CD14-positive monocyte (primary cell): ENCODE data around the gene HTR7. TPM values are rescaled to one million over a fixed set of nuclear protein-coding genes. Genes with fewer than 3 reads are reported as not detected.

Experiments
- DNase-seq, 3 donors: peaks; one replicate each; pipeline ENCODE4 v3.0.0-alpha.2; 2011 to 2022
- H2AFZ ChIP-seq: 2 replicates; pipeline ENCODE4 v1.6.0; 2012; ENCODE audit warnings: mild to moderate bottlenecking, low read depth, low read length, inconsistent platforms; ENCODE audit not compliant: insufficient read depth, poor library complexity, severe bottlenecking
- H3K27ac ChIP-seq, 2 donors: 1 replicate in 1 of 2; 2 replicates in 1 of 2; pipeline ENCODE4 v1.5.1; 2012 to 2013; ENCODE audit warnings: low read length in 2 of 2, control low read depth in 1 of 2, inconsistent platforms in 1 of 2, low read depth in 1 of 2, mild to moderate bottlenecking in 1 of 2
- H3K27me3 ChIP-seq, 2 donors: one replicate each; pipeline versions ENCODE4 v1.6.0 to v1.6.1; 2011 to 2013; ENCODE audit warnings: low read length in 2 of 2; ENCODE audit not compliant: control insufficient read depth in 2 of 2, insufficient read depth in 2 of 2
- H3K36me3 ChIP-seq, 2 donors: replicated peaks in 1 of 2; 1 replicate in 1 of 2; 2 replicates in 1 of 2; pipeline versions ENCODE4 v1.5.1 to v1.6.1; 2012 to 2013; ENCODE audit warnings: low read length in 2 of 2, control low read depth in 1 of 2, inconsistent platforms in 1 of 2, mild to moderate bottlenecking in 1 of 2; ENCODE audit not compliant: insufficient read depth in 2 of 2, control insufficient read depth in 1 of 2
- H3K4me1 ChIP-seq, 2 donors: 1 replicate in 1 of 2; 2 replicates in 1 of 2; pipeline versions ENCODE4 v1.5.1 to v1.6.1; 2012 to 2013; ENCODE audit warnings: low read length in 2 of 2, control low read depth in 1 of 2, inconsistent platforms in 1 of 2, mild to moderate bottlenecking in 1 of 2, moderate library complexity in 1 of 2; ENCODE audit not compliant: insufficient read depth in 2 of 2, control insufficient read depth in 1 of 2
- H3K4me2 ChIP-seq: replicated peaks from 2 replicates; pipeline ENCODE3; 2012; ENCODE audit warnings: low read length, moderate library complexity, mild to moderate bottlenecking; ENCODE audit not compliant: poor library complexity, severe bottlenecking; ENCODE audit errors: extremely low read depth
- H3K4me3 ChIP-seq, 3 experiments: fragments of 200-600 bp in 1 of 3; sonication (generic) in 1 of 3; replicated peaks in 1 of 3; 1 replicate in 2 of 3; 2 replicates in 1 of 3; pipeline ENCODE4 v1.5.1; 2011 to 2013; ENCODE audit warnings: low read length in 3 of 3, mild to moderate bottlenecking in 3 of 3, control low read depth in 2 of 3, low read depth in 2 of 3, inconsistent platforms in 1 of 3, moderate library complexity in 1 of 3
- H3K79me2 ChIP-seq: 2 replicates; pipeline ENCODE4 v1.6.0; 2012; ENCODE audit warnings: mild to moderate bottlenecking, control low read depth, inconsistent platforms, low read length, moderate library complexity; ENCODE audit not compliant: insufficient read depth
- H3K9ac ChIP-seq: 2 replicates; pipeline ENCODE4 v1.6.0; 2017; ENCODE audit warnings: low read length, mild to moderate bottlenecking; ENCODE audit not compliant: insufficient read depth, poor library complexity, severe bottlenecking
- H3K9me3 ChIP-seq, 2 donors: replicated peaks in 1 of 2; 1 replicate in 1 of 2; 2 replicates in 1 of 2; pipeline versions ENCODE4 v1.5.1 to v1.6.1; 2012 to 2013; ENCODE audit warnings: low read length in 2 of 2, control low read depth in 1 of 2; ENCODE audit not compliant: control insufficient read depth in 1 of 2, insufficient read depth in 1 of 2
- H4K20me1 ChIP-seq: 2 replicates; pipeline ENCODE4 v1.6.0; 2012; ENCODE audit warnings: mild to moderate bottlenecking, low read length, control low read depth, moderate library complexity; ENCODE audit not compliant: insufficient read depth
- H3K27ac Mint-ChIP-seq, 7 donors: one replicate each; pipeline ENCODE4 v1.8.0; 2020; ENCODE audit warnings: mild to moderate bottlenecking in 7 of 7, mixed read lengths in 7 of 7, moderate library complexity in 6 of 7, inconsistent platforms in 2 of 7
- H3K27me3 Mint-ChIP-seq, 3 donors: one replicate each; pipeline ENCODE4 v1.8.0; 2021 to 2022; ENCODE audit warnings: low read depth in 3 of 3, mild to moderate bottlenecking in 3 of 3, mixed read lengths in 3 of 3, moderate library complexity in 3 of 3, inconsistent platforms in 1 of 3
- H3K36me3 Mint-ChIP-seq, 2 donors: one replicate each; pipeline ENCODE4 v1.8.0; 2020; ENCODE audit warnings: mixed read lengths in 2 of 2, inconsistent platforms in 1 of 2, mild to moderate bottlenecking in 1 of 2
- H3K4me1 Mint-ChIP-seq: one replicate; pipeline ENCODE4 v1.8.0; 2020; ENCODE audit warnings: mild to moderate bottlenecking, mixed read lengths
- H3K4me3 Mint-ChIP-seq, 2 donors: one replicate each; pipeline ENCODE4 v1.8.0; 2020; ENCODE audit warnings: mild to moderate bottlenecking in 2 of 2, mixed read lengths in 2 of 2, moderate library complexity in 1 of 2
- H3K9me3 Mint-ChIP-seq, 7 donors: one replicate each; pipeline ENCODE4 v1.8.0; 2020 to 2022; ENCODE audit warnings: mixed read lengths in 7 of 7, mild to moderate bottlenecking in 6 of 7, moderate library complexity in 6 of 7, inconsistent platforms in 2 of 7
- CTCF ChIP-seq: fragments of 200-600 bp; IDR thresholded peaks from one replicate; pipeline ENCODE4 v1.8.0; 2022; ENCODE audit warnings: antibody characterized with exemption, mild to moderate bottlenecking
- WGBS: methylation state at CpG from one replicate; pipeline ENCODE4 v1.1.5; 2013; ENCODE audit warnings: missing lambda C conversion rate; ENCODE audit not compliant: insufficient coverage; 5-methylcytosine and 5-hydroxymethylcytosine counted together
- intact Hi-C, 2 donors: fragments of 100-400 bp; cut with micrococcal nuclease; formaldehyde crosslinking; loops; one replicate each; pipeline versions ENCODE4 v1.15.0 to v1.15.1; 2023
- polyA plus RNA-seq, 3 donors: library from polyadenylated mRNA; depleted of rRNA in 1 of 3; unstranded in 2 of 3; stranded (reverse) in 1 of 3; fragments of 300-500 nt in 2 of 3; fragments of >200 nt in 1 of 3; fragmentation: Illumina TruSeq in 2 of 3; gene quantifications; 1 replicate in 2 of 3; 2 replicates in 1 of 3; pipeline ENCODE4 v1.2.3, GENCODE V29; 2012 to 2021

HTR7 gene
- polyA plus RNA-seq, 3 donors: 0.95 to 1.6 (median 1.1) TPM

- H3K27me3 ChIP-seq: no peaks in the 10 kb centered on the region
- no peak overlapping the region for H3K27ac ChIP-seq
- H3K27me3 Mint-ChIP-seq: peaks cover 0 to 1% (median 0%) of the 10 kb centered on the region in 3 donors
- peaks cover 3% of the 10 kb centered on the region for H3K4me1 Mint-ChIP-seq
- H2AFZ ChIP-seq: no peak overlapping the region
- H3K9me3 Mint-ChIP-seq: no peaks in the 10 kb centered on the region
- H3K36me3 Mint-ChIP-seq: peaks cover 50 to 70% of the 10 kb centered on the region in 2 donors
- no peak overlapping the region for H3K4me3 Mint-ChIP-seq
- 100% methylated on average over 1 of the region's 2 CpGs for WGBS
- peaks cover 45 to 81% of the 10 kb centered on the region in 2 donors for H3K36me3 ChIP-seq
- peaks cover 10% of the 10 kb centered on the region for H3K79me2 ChIP-seq
- no peak overlapping the region for H3K9ac ChIP-seq
- H3K4me1 ChIP-seq: peaks cover 0 to under 1% of the 10 kb centered on the region in 2 donors
- no peak for DNase-seq
- H4K20me1 ChIP-seq: no peaks in the 10 kb centered on the region
- no peak for TF ChIP-seq CTCF
- H3K27ac Mint-ChIP-seq: no peak overlapping the region
- no peak overlapping the region for H3K4me2 ChIP-seq
- no peaks in the 10 kb centered on the region for H3K9me3 ChIP-seq
- intact Hi-C loops: no loop called here
- H3K4me3 ChIP-seq: no peak overlapping the region
These were observed 21.2 kb upstream of the HTR7 start for GRCh38 chr10:90879062-90879461.

- intact Hi-C loops: no loop called here
- H3K4me3 Mint-ChIP-seq: peak overlapping the region; percentile 98
- no peak for TF ChIP-seq CTCF
- peak overlapping the region in 5 of 7 donors; percentile 70 to 95 (median 93) for H3K27ac Mint-ChIP-seq
- H3K27me3 Mint-ChIP-seq: peaks cover 2 to 14% (median 10%) of the 10 kb centered on the region in 3 donors
- H3K4me1 Mint-ChIP-seq: peaks cover 33% of the 10 kb centered on the region
- Histone ChIP-seq H2AFZ (peak overlapping the region; percentile 99), H3K9ac (peak overlapping the region; percentile 77), H3K36me3 (peaks cover 15 to 24% of the 10 kb centered on the region in 2 donors), H4K20me1 (no peaks in the 10 kb centered on the region), H3K4me1 (peaks cover 17 to 33% of the 10 kb centered on the region in 2 donors), H3K4me3 (peak overlapping the region; percentile 64 to 97 (median 87)), H3K27me3 (peaks cover 2% of the 10 kb centered on the region in 2 donors), H3K79me2 (peaks cover 33% of the 10 kb centered on the region), H3K4me2 (peak overlapping the region; percentile 96), H3K27ac (peak overlapping the region; percentile 34 to 87), H3K9me3 (peaks cover 0 to 11% of the 10 kb centered on the region in 2 donors)
- 50% methylated on average over 2 of the region's 8 CpGs for WGBS
- DNase-seq: no peak
- H3K36me3 Mint-ChIP-seq: peaks cover 18 to 24% of the 10 kb centered on the region in 2 donors
- peaks cover 5 to 13% (median 10%) of the 10 kb centered on the region in 7 donors for H3K9me3 Mint-ChIP-seq
These were observed 14.8 kb upstream of the HTR7 start for GRCh38 chr10:90872648-90873020.
